ENCODE measurements around the gene CDK3.

The CDK3 gene

DNA sequence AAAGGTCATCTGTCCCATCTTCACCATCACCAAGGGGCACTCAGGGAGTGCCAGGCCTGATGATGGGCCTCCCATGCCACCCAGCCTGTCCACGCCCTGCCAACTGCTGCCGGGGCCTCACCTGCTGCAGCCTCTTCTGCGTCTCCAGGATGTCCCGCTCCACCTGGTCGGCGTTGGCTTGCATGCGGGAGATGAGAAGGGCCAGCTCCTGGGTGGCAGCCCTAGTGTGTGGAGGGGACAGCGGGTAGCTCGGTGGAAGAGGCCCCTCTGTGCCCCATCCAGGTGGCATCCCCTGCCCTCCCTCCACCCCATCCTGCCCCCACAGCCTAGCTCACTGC is 23.2 kb downstream of the CDK3 start:
- no peaks in the 10 kb centered on the region for H3K4me1 ChIP-seq (ENCODE audit: control insufficient read depth, insufficient read depth, low read length)
- H3K36me3 ChIP-seq (ENCODE audit: control insufficient read depth, insufficient read depth, low read length), result no peaks in the 10 kb centered on the region

DNA sequence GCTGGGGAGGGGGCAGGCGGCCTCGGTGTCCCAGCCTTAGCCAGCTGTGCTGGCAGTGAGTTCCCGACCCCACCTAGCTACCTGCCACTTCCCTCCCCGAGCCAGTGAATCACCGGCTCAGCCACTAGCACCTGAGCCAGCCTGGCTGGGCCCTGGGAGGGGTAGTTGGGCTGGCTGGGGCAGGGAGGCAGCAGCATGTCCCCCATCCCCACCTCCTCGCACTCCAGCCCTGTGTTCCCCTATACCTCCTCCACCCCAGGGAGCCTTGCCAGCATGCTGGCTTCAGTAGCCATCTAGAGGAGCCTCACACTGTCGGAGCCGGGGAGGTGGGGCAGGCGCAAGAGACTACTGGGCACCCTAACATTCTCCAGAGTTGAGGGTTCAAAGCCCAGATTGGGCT is 23.7 kb downstream of the CDK3 start:
- H3K9ac ChIP-seq (ENCODE audit: low read length), result no peak overlapping the region
- no peak overlapping the region for H3K27ac ChIP-seq (ENCODE audit: low read depth, low read length)
- no peaks in the 10 kb centered on the region for H3K27me3 ChIP-seq (ENCODE audit: control insufficient read depth, insufficient read depth, low read length)
- no peaks in the 10 kb centered on the region for H3K4me1 ChIP-seq (ENCODE audit: control insufficient read depth, insufficient read depth, low read length)
- no peaks in the 10 kb centered on the region for H3K36me3 ChIP-seq (ENCODE audit: control insufficient read depth, insufficient read depth, low read length)
- no peak overlapping the region for H3K4me3 ChIP-seq (ENCODE audit: low read length)

More for the DNA sequence above, 23.2 kb downstream of the CDK3 start:
- H3K27me3 ChIP-seq (ENCODE audit: control insufficient read depth, insufficient read depth, low read length), result no peaks in the 10 kb centered on the region
- H3K4me3 ChIP-seq (ENCODE audit: low read length), result no peak overlapping the region
- no peak overlapping the region for H3K9ac ChIP-seq (ENCODE audit: low read length)
- H3K27ac ChIP-seq (ENCODE audit: low read depth, low read length), result no peak overlapping the region

DNA sequence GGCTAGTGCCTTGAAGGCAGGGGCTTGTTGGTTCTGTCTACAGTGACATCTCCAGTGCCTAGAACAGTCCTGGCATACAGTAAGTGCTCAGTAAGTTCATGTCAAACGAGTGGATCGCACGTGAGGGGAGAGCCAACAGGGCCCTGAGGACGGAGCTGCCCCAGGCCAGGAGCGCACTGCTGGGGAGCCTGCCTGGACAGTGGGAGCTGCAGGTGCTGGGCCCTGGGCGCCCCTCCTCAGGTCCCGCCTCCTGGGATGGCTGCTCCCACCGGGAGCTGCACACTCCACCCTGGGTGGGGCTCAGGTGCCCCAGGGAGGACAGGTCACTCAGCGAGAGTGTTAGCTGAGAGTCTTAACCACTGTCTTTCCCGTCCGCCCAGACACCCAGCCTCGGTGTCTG is 24.6 kb downstream of the CDK3 start:
- Histone ChIP-seq H3K4me1 (ENCODE audit: control insufficient read depth, insufficient read depth, low read length) (peaks cover 3% of the 10 kb centered on the region), H3K36me3 (ENCODE audit: control insufficient read depth, insufficient read depth, low read length) (no peaks in the 10 kb centered on the region), H3K27me3 (ENCODE audit: control insufficient read depth, insufficient read depth, low read length) (no peaks in the 10 kb centered on the region), H3K9ac (ENCODE audit: low read length) (no peak overlapping the region), H3K27ac (ENCODE audit: low read depth, low read length) (no peak overlapping the region), H3K4me3 (ENCODE audit: low read length) (no peak overlapping the region)

DNA sequence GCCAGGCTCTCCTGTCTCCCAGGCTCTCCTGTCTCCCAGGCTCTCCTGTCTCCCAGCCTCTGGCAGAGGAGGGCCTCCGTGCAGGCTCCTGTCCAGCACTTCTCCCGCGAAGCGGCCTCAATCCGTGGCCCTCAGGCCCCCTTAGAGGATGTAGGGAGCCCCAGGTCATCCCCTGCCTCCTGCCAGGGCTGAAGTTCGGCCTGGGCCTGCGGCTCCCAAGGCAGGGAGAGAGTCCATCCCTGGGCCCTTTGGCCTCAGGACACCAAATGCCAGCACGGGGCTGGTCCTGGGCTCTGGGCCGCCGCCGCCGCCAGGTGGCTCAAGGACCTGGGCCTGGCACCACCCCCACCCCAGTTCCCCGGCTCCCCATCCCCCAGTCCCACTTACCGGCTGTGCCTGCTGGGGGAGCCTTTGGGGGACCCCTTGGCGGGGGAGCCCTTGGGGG is 26.1 kb downstream of the CDK3 start:
- Histone ChIP-seq H3K4me3 (ENCODE audit: low read length) (peak overlapping the region; percentile 44), H3K27ac (ENCODE audit: low read depth, low read length) (peak overlapping the region; percentile 51)

DNA sequence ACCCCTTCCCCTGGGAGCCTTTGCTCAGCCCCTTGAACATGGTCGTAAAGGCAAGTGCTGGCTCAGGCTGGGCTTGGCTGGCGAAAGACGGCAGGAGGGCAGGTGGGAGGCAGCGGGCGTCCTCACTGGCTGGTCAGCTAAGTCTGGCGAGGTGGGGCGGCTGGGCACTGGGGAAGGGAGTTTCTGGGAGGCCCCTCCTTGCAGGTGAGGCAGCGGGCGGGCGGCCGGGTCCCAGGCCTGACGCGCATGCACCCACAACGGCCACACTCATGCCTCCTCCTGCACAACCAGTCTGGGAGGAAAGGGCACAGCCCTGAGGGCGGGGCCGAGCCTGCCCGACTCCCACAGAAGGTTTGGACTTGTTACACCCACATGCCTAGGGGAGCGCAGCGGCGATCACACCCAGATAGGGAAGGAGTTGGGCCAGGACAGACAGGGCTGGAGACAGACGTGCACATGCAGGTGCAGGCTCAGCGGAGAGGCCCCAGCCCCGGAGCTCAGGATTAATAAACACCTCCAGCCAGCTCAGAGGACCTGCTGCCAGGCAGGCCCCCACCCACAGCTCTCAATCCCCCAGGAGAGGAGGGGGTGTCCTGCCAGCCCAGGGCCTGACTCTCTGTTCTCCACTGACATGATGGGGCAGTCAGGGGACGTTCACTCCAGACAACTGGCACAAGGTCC is 26.6 kb downstream of the CDK3 start, which contains the start of gene EVPL:
Gene EVPL (minus strand): TSS at position 148 of the 681 bp plus-strand sequence. CDS start 108 bp downstream, at position 40.
- Histone ChIP-seq H3K27me3 (ENCODE audit: control insufficient read depth, insufficient read depth, low read length) (no peaks in the 10 kb centered on the region), H3K4me3 (ENCODE audit: low read length) (peak within 1 kb of the TSS; percentile 44), H3K4me1 (ENCODE audit: control insufficient read depth, insufficient read depth, low read length) (peaks cover 3% of the 10 kb centered on the region), H3K9ac (ENCODE audit: low read length) (no peak within 1 kb of the TSS), H3K27ac (ENCODE audit: low read depth, low read length) (peak within 1 kb of the TSS; percentile 51), H3K36me3 (ENCODE audit: control insufficient read depth, insufficient read depth, low read length) (no peaks in the 10 kb centered on the region)

More for the DNA sequence above, 26.1 kb downstream of the CDK3 start:
- Histone ChIP-seq H3K9ac (ENCODE audit: low read length) (no peak overlapping the region), H3K36me3 (ENCODE audit: control insufficient read depth, insufficient read depth, low read length) (no peaks in the 10 kb centered on the region), H3K27me3 (ENCODE audit: control insufficient read depth, insufficient read depth, low read length) (no peaks in the 10 kb centered on the region), H3K4me1 (ENCODE audit: control insufficient read depth, insufficient read depth, low read length) (peaks cover 3% of the 10 kb centered on the region)

DNA sequence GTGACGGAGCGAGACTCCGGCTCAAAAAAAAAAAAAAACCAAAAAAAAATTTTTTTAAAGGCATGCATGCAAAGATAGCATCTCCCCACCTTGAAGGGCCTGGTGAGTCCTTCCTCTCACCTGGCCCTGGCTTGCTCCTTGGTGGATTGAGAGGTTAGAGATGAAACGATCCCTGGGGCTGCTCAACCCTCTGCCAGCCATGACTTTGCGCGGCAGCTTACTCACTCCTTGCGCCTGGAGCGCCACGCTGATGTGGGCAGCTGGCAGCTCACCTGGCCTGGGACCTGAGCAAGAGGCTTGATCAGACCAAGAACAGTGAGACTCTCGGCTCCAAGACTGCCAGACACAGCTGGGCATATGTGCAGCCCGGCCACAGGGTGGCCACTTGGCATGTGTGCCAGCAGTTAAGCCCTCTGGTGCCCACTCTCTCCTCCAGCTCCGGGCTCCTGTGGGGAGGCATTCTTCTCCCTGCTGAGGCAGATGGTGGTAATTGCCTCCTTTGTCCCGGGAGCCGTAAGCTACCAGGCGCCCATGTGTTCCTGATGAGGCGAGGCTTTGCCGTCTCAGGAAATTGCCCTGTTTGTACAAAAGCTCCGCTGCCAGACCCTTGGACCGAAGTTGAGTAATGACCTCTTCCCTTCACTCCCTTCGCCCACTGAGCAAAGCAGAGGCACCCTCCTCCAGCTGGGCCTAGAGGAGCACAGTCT is 31.6 kb downstream of the CDK3 start:
- peaks cover 30% of the 10 kb centered on the region for H3K4me1 ChIP-seq (ENCODE audit: control insufficient read depth, insufficient read depth, low read length)
- H3K9ac ChIP-seq (ENCODE audit: low read length), result no peak overlapping the region
- peak overlapping the region; percentile 18 for H3K27ac ChIP-seq (ENCODE audit: low read depth, low read length)
- H3K4me3 ChIP-seq (ENCODE audit: low read length), result no peak overlapping the region
- H3K27me3 ChIP-seq (ENCODE audit: control insufficient read depth, insufficient read depth, low read length), result no peaks in the 10 kb centered on the region
- no peaks in the 10 kb centered on the region for H3K36me3 ChIP-seq (ENCODE audit: control insufficient read depth, insufficient read depth, low read length)

DNA sequence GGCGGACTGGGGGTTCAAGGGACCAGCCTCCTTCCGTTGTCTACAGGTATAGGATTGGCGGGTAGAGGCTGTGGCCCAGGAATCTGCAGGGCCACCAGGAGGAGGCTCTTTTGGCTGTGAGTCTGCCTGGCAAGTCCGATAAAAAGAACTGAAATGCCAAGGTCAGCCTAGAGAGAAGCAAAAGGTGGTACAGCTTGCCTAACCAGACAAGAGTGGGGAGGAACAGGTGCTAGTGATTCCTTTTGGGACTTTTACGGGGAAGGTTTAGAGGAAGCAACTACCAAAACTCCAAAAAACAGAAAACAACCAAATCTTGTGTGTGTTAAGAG is 32.1 kb downstream of the CDK3 start:
- H3K27me3 ChIP-seq (ENCODE audit: control insufficient read depth, insufficient read depth, low read length), result no peaks in the 10 kb centered on the region
- no peaks in the 10 kb centered on the region for H3K36me3 ChIP-seq (ENCODE audit: control insufficient read depth, insufficient read depth, low read length)
- H3K4me1 ChIP-seq (ENCODE audit: control insufficient read depth, insufficient read depth, low read length), result peaks cover 34% of the 10 kb centered on the region
- H3K9ac ChIP-seq (ENCODE audit: low read length), result no peak overlapping the region
- peak overlapping the region; percentile 90 for H3K27ac ChIP-seq (ENCODE audit: low read depth, low read length)
- H3K4me3 ChIP-seq (ENCODE audit: low read length), result no peak overlapping the region

DNA sequence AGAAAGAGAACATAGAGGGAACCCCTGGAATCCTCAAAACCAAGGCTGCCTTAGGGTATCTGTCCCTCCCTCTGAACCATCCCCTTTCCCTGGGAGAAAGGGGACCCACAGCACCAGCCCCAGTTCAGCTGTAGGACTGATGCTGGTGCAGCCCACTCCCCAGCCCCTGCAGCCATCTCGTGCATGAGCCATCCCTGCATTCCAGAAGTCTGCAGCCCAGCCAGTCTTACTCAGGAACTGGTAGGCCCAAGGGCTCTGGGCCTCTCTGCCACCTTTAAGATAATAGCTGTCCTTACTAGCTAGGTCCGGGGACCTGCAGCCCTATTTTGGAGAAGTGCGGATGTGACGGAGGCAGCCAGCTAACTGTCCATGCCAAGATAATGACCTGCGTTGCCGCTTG is 32.5 kb downstream of the CDK3 start:
- no peak overlapping the region for H3K4me3 ChIP-seq (ENCODE audit: low read length)
- H3K27ac ChIP-seq (ENCODE audit: low read depth, low read length), result peak overlapping the region; percentile 90
- H3K4me1 ChIP-seq (ENCODE audit: control insufficient read depth, insufficient read depth, low read length), result peaks cover 37% of the 10 kb centered on the region
- no peak overlapping the region for H3K9ac ChIP-seq (ENCODE audit: low read length)
- no peaks in the 10 kb centered on the region for H3K27me3 ChIP-seq (ENCODE audit: control insufficient read depth, insufficient read depth, low read length)
- no peaks in the 10 kb centered on the region for H3K36me3 ChIP-seq (ENCODE audit: control insufficient read depth, insufficient read depth, low read length)

DNA sequence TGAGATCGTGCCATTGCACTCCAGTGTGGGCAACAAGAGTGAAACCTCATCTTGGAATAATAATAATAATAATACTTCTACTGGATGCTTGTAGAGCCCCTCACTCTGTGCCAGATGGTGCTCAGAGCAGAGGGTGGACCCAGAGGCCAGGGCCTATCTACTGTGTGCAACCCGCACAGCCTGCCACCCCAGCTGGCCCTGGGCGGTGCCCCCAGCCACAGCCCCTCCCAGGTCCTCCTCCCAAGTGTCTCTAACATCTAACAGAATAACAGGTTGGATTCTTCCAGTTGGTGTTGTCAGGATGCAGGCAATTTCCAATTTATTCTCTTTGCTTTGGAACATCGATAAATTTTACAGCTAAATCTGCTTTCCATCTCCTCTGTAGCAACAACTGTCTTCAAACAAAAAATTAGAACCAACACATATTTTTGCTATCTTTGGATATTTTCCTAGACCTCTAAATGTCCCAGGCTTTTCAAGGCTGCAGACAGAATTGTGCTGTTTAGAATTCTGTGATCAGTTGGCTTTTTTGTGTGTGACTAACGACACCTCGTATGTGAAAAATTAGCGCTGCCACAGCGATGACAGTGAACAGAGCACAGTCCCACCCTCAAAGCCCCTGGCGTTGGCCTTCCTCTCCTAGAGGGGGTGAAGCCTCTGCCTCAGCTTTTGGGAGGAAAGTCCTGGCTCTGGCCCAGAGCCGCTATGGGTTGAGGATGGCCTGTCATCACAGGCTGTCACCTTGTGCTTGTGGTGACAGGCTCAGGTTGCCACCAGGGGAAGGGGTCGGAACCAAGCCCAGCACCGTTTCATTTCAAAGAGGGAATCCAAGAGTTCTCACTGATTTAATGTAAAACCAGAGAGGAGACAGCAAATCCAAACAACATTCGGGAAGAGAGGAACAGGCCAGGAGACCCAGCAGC is 34.0 kb downstream of the CDK3 start:
- Histone ChIP-seq H3K4me1 (ENCODE audit: control insufficient read depth, insufficient read depth, low read length) (peaks cover 49% of the 10 kb centered on the region), H3K27ac (ENCODE audit: low read depth, low read length) (peak overlapping the region; percentile 90), H3K36me3 (ENCODE audit: control insufficient read depth, insufficient read depth, low read length) (peaks cover 9% of the 10 kb centered on the region), H3K9ac (ENCODE audit: low read length) (no peak overlapping the region), H3K27me3 (ENCODE audit: control insufficient read depth, insufficient read depth, low read length) (no peaks in the 10 kb centered on the region), H3K4me3 (ENCODE audit: low read length) (no peak overlapping the region)

DNA sequence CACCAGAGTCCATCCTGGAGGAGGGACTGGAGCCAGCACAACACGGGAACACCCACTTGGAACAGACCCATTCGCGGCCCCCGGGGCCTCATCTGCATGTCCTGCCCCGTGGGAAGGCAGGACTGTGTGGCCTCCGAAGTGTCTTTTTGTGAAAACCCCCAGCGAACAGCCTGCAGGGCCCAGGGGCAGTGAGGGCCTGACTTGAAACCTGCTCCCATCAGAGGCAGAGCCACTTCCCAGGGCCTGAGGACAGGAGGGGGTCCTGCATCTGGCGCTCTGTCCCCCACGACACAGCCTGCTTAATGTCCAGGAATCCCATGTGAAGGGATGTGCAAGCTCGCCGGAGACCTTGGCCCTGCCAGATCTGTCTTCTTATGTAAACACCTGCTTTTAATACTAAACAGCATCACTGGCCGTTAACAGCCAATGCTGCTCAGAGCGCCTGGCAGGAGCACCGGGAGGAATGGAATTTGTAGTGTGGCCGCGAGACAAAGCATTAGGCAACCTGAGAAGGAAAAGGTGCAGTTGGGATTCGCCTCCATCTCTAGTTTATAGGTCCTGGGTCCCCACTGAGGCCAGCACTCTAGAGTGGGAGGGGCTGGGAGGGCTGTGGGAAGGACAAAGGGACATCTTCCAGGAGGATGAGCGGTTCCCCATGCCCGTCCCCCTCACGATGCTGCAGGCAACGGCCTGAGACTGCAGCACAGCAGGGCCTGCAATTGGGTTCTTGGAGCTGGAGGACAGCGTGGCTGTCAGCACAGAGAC is 36.0 kb downstream of the CDK3 start:
- no peaks in the 10 kb centered on the region for H3K27me3 ChIP-seq (ENCODE audit: control insufficient read depth, insufficient read depth, low read length)
- H3K27ac ChIP-seq (ENCODE audit: low read depth, low read length), result peak overlapping the region; percentile 95
- H3K4me1 ChIP-seq (ENCODE audit: control insufficient read depth, insufficient read depth, low read length), result peaks cover 60% of the 10 kb centered on the region
- peaks cover 23% of the 10 kb centered on the region for H3K36me3 ChIP-seq (ENCODE audit: control insufficient read depth, insufficient read depth, low read length)
- H3K9ac ChIP-seq (ENCODE audit: low read length), result no peak overlapping the region
- peak overlapping the region; percentile 11 for H3K4me3 ChIP-seq (ENCODE audit: low read length)

DNA sequence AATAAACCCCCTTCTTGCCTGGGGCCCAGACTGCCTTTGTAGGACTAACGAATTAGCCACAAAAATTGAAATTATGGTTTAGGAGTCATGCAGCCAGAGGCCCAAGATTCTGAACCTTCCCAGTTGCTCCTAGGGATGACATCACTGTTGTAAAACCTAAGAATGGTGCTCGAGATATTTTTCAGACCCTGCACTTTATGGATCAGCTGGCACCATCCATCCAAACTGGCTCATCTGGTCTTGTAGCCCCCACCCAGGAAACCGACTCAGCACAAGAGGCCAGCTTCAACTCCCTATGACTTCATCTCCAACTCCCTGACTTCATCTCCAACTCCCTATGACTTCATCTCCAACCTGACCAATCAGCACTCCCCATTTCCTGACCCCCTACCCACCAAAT is 37.4 kb downstream of the CDK3 start:
- H3K4me1 ChIP-seq (ENCODE audit: control insufficient read depth, insufficient read depth, low read length), result peaks cover 60% of the 10 kb centered on the region
- no peak overlapping the region for H3K4me3 ChIP-seq (ENCODE audit: low read length)
- H3K27me3 ChIP-seq (ENCODE audit: control insufficient read depth, insufficient read depth, low read length), result no peaks in the 10 kb centered on the region
- peak overlapping the region; percentile 95 for H3K27ac ChIP-seq (ENCODE audit: low read depth, low read length)
- H3K36me3 ChIP-seq (ENCODE audit: control insufficient read depth, insufficient read depth, low read length), result peaks cover 25% of the 10 kb centered on the region
- no peak overlapping the region for H3K9ac ChIP-seq (ENCODE audit: low read length)

DNA sequence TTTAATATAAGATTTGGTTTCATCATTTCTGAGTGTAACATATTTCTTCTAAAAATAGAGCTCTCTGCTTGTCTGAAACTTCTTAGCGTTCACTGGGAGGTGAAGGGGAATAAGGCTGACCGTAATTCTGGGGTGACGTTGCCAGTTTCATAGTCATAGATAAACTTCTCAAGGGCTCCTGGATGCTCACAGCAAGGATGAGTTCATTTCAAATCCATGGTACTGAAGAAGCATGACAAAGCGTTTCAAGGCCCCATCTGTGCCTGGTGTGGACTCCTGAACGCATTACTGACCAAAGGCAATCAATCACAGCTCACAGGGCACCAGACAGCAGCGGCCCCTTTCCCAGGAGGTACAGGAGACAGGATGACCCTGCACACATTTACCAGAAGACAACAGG is 38.5 kb downstream of the CDK3 start:
- Histone ChIP-seq H3K36me3 (ENCODE audit: control insufficient read depth, insufficient read depth, low read length) (peaks cover 28% of the 10 kb centered on the region), H3K9ac (ENCODE audit: low read length) (no peak overlapping the region), H3K4me3 (ENCODE audit: low read length) (no peak overlapping the region), H3K27me3 (ENCODE audit: control insufficient read depth, insufficient read depth, low read length) (no peaks in the 10 kb centered on the region), H3K4me1 (ENCODE audit: control insufficient read depth, insufficient read depth, low read length) (peaks cover 49% of the 10 kb centered on the region), H3K27ac (ENCODE audit: low read depth, low read length) (peak overlapping the region; percentile 95)

Data from rectal smooth muscle tissue (tissue), 1 donor.